OCI-LY3 (cell line): ENCODE results near the gene C10orf90.

Experiments
- H2AFZ ChIP-seq: fragments of 200-600, 300-600 bp; shearing (Covaris generic); 2 replicates; pipeline ENCODE4 v1.6.0; 2014; ENCODE audit warnings: antibody characterized with exemption, low read depth, low read length
- H3K27ac ChIP-seq: fragments of 200-600, 300-600 bp; sonication (generic); 2 replicates; pipeline ENCODE4 v1.5.1; 2014; ENCODE audit warnings: mild to moderate bottlenecking, low read length, moderate library complexity, mixed read lengths
- H3K27me3 ChIP-seq: fragments of 200-600, 300-600 bp; sonication (generic); 2 replicates; pipeline ENCODE4 v1.6.1; 2014; ENCODE audit warnings: low read depth, low read length, mixed read lengths
- H3K36me3 ChIP-seq: fragments of 200-600, 300-600 bp; sonication (generic); replicated peaks from 2 replicates; pipeline ENCODE3; 2014; ENCODE audit warnings: low read depth, low read length, mixed read lengths
- H3K4me1 ChIP-seq: fragments of 300-600, 200-600 bp; sonication (generic); 2 replicates; pipeline ENCODE4 v1.6.1; 2014; ENCODE audit warnings: low read length, mixed read lengths
- H3K4me2 ChIP-seq: fragments of 200-600, 300-600 bp; sonication (generic); 2 replicates; pipeline ENCODE4 v1.6.1; 2014; ENCODE audit warnings: low read length, mixed read lengths
- H3K4me3 ChIP-seq: fragments of 300-600, 200-600 bp; sonication (generic); 2 replicates; pipeline ENCODE4 v1.5.1; 2014; ENCODE audit warnings: antibody characterized with exemption, mild to moderate bottlenecking, low read length, moderate library complexity
- H3K79me2 ChIP-seq: fragments of 300-600, 200-600 bp; shearing (Covaris generic); 2 replicates; pipeline ENCODE4 v1.6.1; 2014; ENCODE audit warnings: mild to moderate bottlenecking, low read length, mixed read lengths
- H3K9ac ChIP-seq: fragments of 300-600, 200-600 bp; shearing (Covaris generic); 2 replicates; pipeline ENCODE4 v1.6.0; 2014; ENCODE audit warnings: mild to moderate bottlenecking, low read length, moderate library complexity
- H3K9me3 ChIP-seq: fragments of 200-600, 300-600 bp; shearing (Covaris generic); 2 replicates; pipeline ENCODE4 v1.6.1; 2014; ENCODE audit warnings: low read length, mixed read lengths; ENCODE audit not compliant: insufficient read depth
- H4K20me1 ChIP-seq: fragments of 200-600, 300-600 bp; sonication (generic); 2 replicates; pipeline ENCODE4 v1.6.1; 2016; ENCODE audit warnings: low read length, mixed read lengths; ENCODE audit not compliant: insufficient read depth
- CTCF ChIP-seq: fragments of 200-600, 300-600 bp; sonication (generic); IDR thresholded peaks from 2 replicates; pipeline ENCODE4 v1.5.1; 2014; ENCODE audit warnings: antibody characterized with exemption, low read length, low read depth
- EZH2phosphoT487 ChIP-seq: fragments of 200-600 bp; shearing (Covaris generic); IDR thresholded peaks from 2 replicates; pipeline ENCODE4 v1.6.1; 2018; ENCODE audit warnings: antibody characterized with exemption, mixed run types, low read depth

Gene C10orf90

GRCh38 chr10:126658928-126659327, 11.6 kb downstream of the C10orf90 start:
- no peak overlapping the region for H2AFZ ChIP-seq
- H4K20me1 ChIP-seq = no peaks in the 10 kb centered on the region
- H3K36me3 ChIP-seq = no peaks in the 10 kb centered on the region
- H3K4me3 ChIP-seq = no peak overlapping the region
- no peaks in the 10 kb centered on the region for H3K9me3 ChIP-seq
- TF ChIP-seq EZH2phosphoT487 (no peak), CTCF (no peak)
- no peak overlapping the region for H3K27ac ChIP-seq
- no peaks in the 10 kb centered on the region for H3K79me2 ChIP-seq
- no peak overlapping the region for H3K4me2 ChIP-seq
- H3K27me3 ChIP-seq = no peaks in the 10 kb centered on the region
- H3K4me1 ChIP-seq = no peaks in the 10 kb centered on the region
- H3K9ac ChIP-seq = no peak overlapping the region

GRCh38 chr10:126654579-126654978, 15.9 kb downstream of the C10orf90 start:
- Histone ChIP-seq H3K9me3 (no peaks in the 10 kb centered on the region), H3K27ac (no peak overlapping the region), H2AFZ (no peak overlapping the region), H3K4me2 (no peak overlapping the region), H3K4me1 (no peaks in the 10 kb centered on the region), H3K36me3 (no peaks in the 10 kb centered on the region), H3K27me3 (no peaks in the 10 kb centered on the region), H4K20me1 (no peaks in the 10 kb centered on the region), H3K79me2 (no peaks in the 10 kb centered on the region), H3K9ac (no peak overlapping the region), H3K4me3 (no peak overlapping the region)
- TF ChIP-seq CTCF (no peak), EZH2phosphoT487 (no peak)

GRCh38 chr10:126651467-126651866, 19.0 kb downstream of the C10orf90 start:
- H3K4me2 ChIP-seq = no peak overlapping the region
- H3K27me3 ChIP-seq = no peaks in the 10 kb centered on the region
- H3K79me2 ChIP-seq = no peaks in the 10 kb centered on the region
- H3K9me3 ChIP-seq = no peaks in the 10 kb centered on the region
- H3K36me3 ChIP-seq = no peaks in the 10 kb centered on the region
- H3K9ac ChIP-seq = no peak overlapping the region
- no peaks in the 10 kb centered on the region for H4K20me1 ChIP-seq
- no peak overlapping the region for H3K4me3 ChIP-seq
- no peak overlapping the region for H2AFZ ChIP-seq
- H3K27ac ChIP-seq = no peak overlapping the region
- no peaks in the 10 kb centered on the region for H3K4me1 ChIP-seq
- TF ChIP-seq EZH2phosphoT487 = no peak
- no peak for TF ChIP-seq CTCF

- no peaks in the 10 kb centered on the region for H3K79me2 ChIP-seq
- no peaks in the 10 kb centered on the region for H3K9me3 ChIP-seq
- no peak overlapping the region for H3K4me2 ChIP-seq
- TF ChIP-seq CTCF (no peak), EZH2phosphoT487 (no peak)
- H4K20me1 ChIP-seq = no peaks in the 10 kb centered on the region
- H3K27me3 ChIP-seq = no peaks in the 10 kb centered on the region
- no peaks in the 10 kb centered on the region for H3K4me1 ChIP-seq
- no peaks in the 10 kb centered on the region for H3K36me3 ChIP-seq
- no peak overlapping the region for H2AFZ ChIP-seq
- no peak overlapping the region for H3K9ac ChIP-seq
- no peak overlapping the region for H3K4me3 ChIP-seq
- H3K27ac ChIP-seq = no peak overlapping the region
Measured at GRCh38 chr10:126650161-126650560, 20.3 kb downstream of the C10orf90 start.
